Measurements from ENCODE around the gene PRKCB. TPM values are rescaled to one million over a fixed set of nuclear protein-coding genes. Genes with fewer than 3 reads are reported as not detected.

PRKCB gene
- total RNA-seq, 1 donor from 2014 or later = not detected

GRCh38 chr16:24140730-24141129, 304.9 kb downstream of the PRKCB start:
- no peak for DNase-seq (ENCODE audit: extremely low spot score, unreplicated experiment)
- H3K9me3 Mint-ChIP-seq (ENCODE audit: unreplicated experiment) = no peaks in the 10 kb centered on the region
- no peak overlapping the region for H3K4me3 Mint-ChIP-seq (ENCODE audit: unreplicated experiment)
- H3K36me3 Mint-ChIP-seq (ENCODE audit: unreplicated experiment) = no peaks in the 10 kb centered on the region
- TF ChIP-seq CTCF (IDR thresholded peaks at IDR 0.05) = no peak
- no peaks in the 10 kb centered on the region for H3K27me3 Mint-ChIP-seq (ENCODE audit: unreplicated experiment)
- H3K4me1 Mint-ChIP-seq (ENCODE audit: unreplicated experiment) = no peaks in the 10 kb centered on the region
- no peak overlapping the region for H3K27ac Mint-ChIP-seq (ENCODE audit: unreplicated experiment)

GRCh38 chr16:24141466-24141865, 305.7 kb downstream of the PRKCB start:
- no peak for DNase-seq (ENCODE audit: extremely low spot score, unreplicated experiment)
- Mint-ChIP-seq H3K4me1 (ENCODE audit: unreplicated experiment) (no peaks in the 10 kb centered on the region), H3K36me3 (ENCODE audit: unreplicated experiment) (no peaks in the 10 kb centered on the region), H3K27ac (ENCODE audit: unreplicated experiment) (no peak overlapping the region), H3K4me3 (ENCODE audit: unreplicated experiment) (no peak overlapping the region), H3K9me3 (ENCODE audit: unreplicated experiment) (no peaks in the 10 kb centered on the region), H3K27me3 (ENCODE audit: unreplicated experiment) (no peaks in the 10 kb centered on the region)
- TF ChIP-seq CTCF (IDR thresholded peaks at IDR 0.05) = no peak

GRCh38 chr16:24141917-24142316, 306.1 kb downstream of the PRKCB start:
- H3K4me1 Mint-ChIP-seq (ENCODE audit: unreplicated experiment) = no peaks in the 10 kb centered on the region
- H3K4me3 Mint-ChIP-seq (ENCODE audit: unreplicated experiment) = no peak overlapping the region

GRCh38 chr16:24145927-24146326, 310.1 kb downstream of the PRKCB start:
- H3K4me1 Mint-ChIP-seq (ENCODE audit: unreplicated experiment) = no peaks in the 10 kb centered on the region
- H3K4me3 Mint-ChIP-seq (ENCODE audit: unreplicated experiment) = no peak overlapping the region
- no peak overlapping the region for H3K27ac Mint-ChIP-seq (ENCODE audit: unreplicated experiment)
- H3K9me3 Mint-ChIP-seq (ENCODE audit: unreplicated experiment) = no peaks in the 10 kb centered on the region
- no peak for DNase-seq (ENCODE audit: extremely low spot score, unreplicated experiment)
- no peaks in the 10 kb centered on the region for H3K27me3 Mint-ChIP-seq (ENCODE audit: unreplicated experiment)
- no peak for TF ChIP-seq CTCF (IDR thresholded peaks at IDR 0.05)
- H3K36me3 Mint-ChIP-seq (ENCODE audit: unreplicated experiment) = no peaks in the 10 kb centered on the region

More at GRCh38 chr16:24141917-24142316, 306.1 kb downstream of the PRKCB start:
- no peaks in the 10 kb centered on the region for H3K36me3 Mint-ChIP-seq (ENCODE audit: unreplicated experiment)
- no peak for DNase-seq (ENCODE audit: extremely low spot score, unreplicated experiment)
- no peaks in the 10 kb centered on the region for H3K27me3 Mint-ChIP-seq (ENCODE audit: unreplicated experiment)
- H3K27ac Mint-ChIP-seq (ENCODE audit: unreplicated experiment) = no peak overlapping the region
- H3K9me3 Mint-ChIP-seq (ENCODE audit: unreplicated experiment) = no peaks in the 10 kb centered on the region
- no peak for TF ChIP-seq CTCF (IDR thresholded peaks at IDR 0.05)

- no peak overlapping the region for H3K27ac Mint-ChIP-seq (ENCODE audit: unreplicated experiment)
- H3K4me1 Mint-ChIP-seq (ENCODE audit: unreplicated experiment) = no peaks in the 10 kb centered on the region
- H3K4me3 Mint-ChIP-seq (ENCODE audit: unreplicated experiment) = no peak overlapping the region
- no peaks in the 10 kb centered on the region for H3K9me3 Mint-ChIP-seq (ENCODE audit: unreplicated experiment)
- no peaks in the 10 kb centered on the region for H3K27me3 Mint-ChIP-seq (ENCODE audit: unreplicated experiment)
- DNase-seq (ENCODE audit: extremely low spot score, unreplicated experiment) = no peak
- no peak for TF ChIP-seq CTCF (IDR thresholded peaks at IDR 0.05)
- H3K36me3 Mint-ChIP-seq (ENCODE audit: unreplicated experiment) = no peaks in the 10 kb centered on the region
Observed at GRCh38 chr16:24146518-24146917, 310.7 kb downstream of the PRKCB start.
